B cell (primary cell): Measurements from ENCODE around the gene MGST2.
"Not testable (repeated sequence)": the region's sequence is repeated elsewhere in the genome, so short reads cannot be mapped to it uniquely, and the experiment has no call there.

Source experiments
- EZH2 ChIP-seq: IDR thresholded peaks from 2 replicates; pipeline ENCODE4 v1.6.1; 2012; ENCODE audit warnings: borderline replicate concordance, low read depth, mild to moderate bottlenecking, moderate library complexity, low read length; ENCODE audit not compliant: insufficient read depth, poor library complexity, severe bottlenecking
- TF ChIP-seq, protein P1 (sequence below): fragments of 200-600 bp; IDR thresholded peaks from one replicate; pipeline ENCODE4 v1.8.0; 2022; ENCODE audit warnings: antibody characterized with exemption, mild to moderate bottlenecking

- TF ChIP-seq, protein P1, sequence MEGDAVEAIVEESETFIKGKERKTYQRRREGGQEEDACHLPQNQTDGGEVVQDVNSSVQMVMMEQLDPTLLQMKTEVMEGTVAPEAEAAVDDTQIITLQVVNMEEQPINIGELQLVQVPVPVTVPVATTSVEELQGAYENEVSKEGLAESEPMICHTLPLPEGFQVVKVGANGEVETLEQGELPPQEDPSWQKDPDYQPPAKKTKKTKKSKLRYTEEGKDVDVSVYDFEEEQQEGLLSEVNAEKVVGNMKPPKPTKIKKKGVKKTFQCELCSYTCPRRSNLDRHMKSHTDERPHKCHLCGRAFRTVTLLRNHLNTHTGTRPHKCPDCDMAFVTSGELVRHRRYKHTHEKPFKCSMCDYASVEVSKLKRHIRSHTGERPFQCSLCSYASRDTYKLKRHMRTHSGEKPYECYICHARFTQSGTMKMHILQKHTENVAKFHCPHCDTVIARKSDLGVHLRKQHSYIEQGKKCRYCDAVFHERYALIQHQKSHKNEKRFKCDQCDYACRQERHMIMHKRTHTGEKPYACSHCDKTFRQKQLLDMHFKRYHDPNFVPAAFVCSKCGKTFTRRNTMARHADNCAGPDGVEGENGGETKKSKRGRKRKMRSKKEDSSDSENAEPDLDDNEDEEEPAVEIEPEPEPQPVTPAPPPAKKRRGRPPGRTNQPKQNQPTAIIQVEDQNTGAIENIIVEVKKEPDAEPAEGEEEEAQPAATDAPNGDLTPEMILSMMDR: not testable (repeated sequence)
- not testable (repeated sequence) for TF ChIP-seq EZH2
Measured at GRCh38 chr4:139638306-139638705, 27.3 kb upstream of the MGST2 start.
